GM21526 (cell line): Measurements from ENCODE around the gene TTR.

Experiments
- ATAC-seq: cut with Tn5 transposase; IDR thresholded peaks from one replicate; pipeline ENCODE4 v1.9.1; 2021; ENCODE audit warnings: moderate library complexity; ENCODE audit not compliant: unreplicated experiment, low FRiP score

TTR gene

GRCh38 chr18:31578126-31578525 lies 13.6 kb upstream of the TTR start:
- ATAC-seq = no peak

- ATAC-seq = no peak
Measured at GRCh38 chr18:31579375-31579774, 12.3 kb upstream of the TTR start.

- no peak for ATAC-seq
Measured at GRCh38 chr18:31581498-31582197, 10.0 kb upstream of the TTR start.

GRCh38 chr18:31583185-31583854 lies 8.4 kb upstream of the TTR start:
- no peak for ATAC-seq

- no peak for ATAC-seq
Measured at GRCh38 chr18:31585991-31586390, 5.7 kb upstream of the TTR start.

GRCh38 chr18:31586616-31587015 lies 5.1 kb upstream of the TTR start:
- ATAC-seq = no peak

- no peak for ATAC-seq
Measured at GRCh38 chr18:31587529-31587928, 4.1 kb upstream of the TTR start.

- no peak for ATAC-seq
Measured at GRCh38 chr18:31590570-31590969, 1.1 kb upstream of the TTR start.

- ATAC-seq = no peak
Measured at GRCh38 chr18:31591113-31591512, 564 bp upstream of the TTR start.

GRCh38 chr18:31592506-31593157 lies 955 bp downstream of the TTR start:
- ATAC-seq = no peak

- no peak for ATAC-seq
Measured at GRCh38 chr18:31595121-31595771, 3.6 kb downstream of the TTR start.

- ATAC-seq = no peak
Measured at GRCh38 chr18:31596081-31596872, 4.6 kb downstream of the TTR start.

GRCh38 chr18:31598021-31598805 lies 6.5 kb downstream of the TTR start:
- ATAC-seq = no peak

- ATAC-seq = no peak
Measured at GRCh38 chr18:31603315-31603714, 11.6 kb downstream of the TTR start.

- no peak for ATAC-seq
Measured at GRCh38 chr18:31606265-31606664, 14.6 kb downstream of the TTR start.

- no peak for ATAC-seq
Measured at GRCh38 chr18:31607384-31607783, 15.7 kb downstream of the TTR start.

- ATAC-seq = no peak
Measured at GRCh38 chr18:31609886-31610285, 18.2 kb downstream of the TTR start.

- no peak for ATAC-seq
Measured at GRCh38 chr18:31610286-31611205, 18.9 kb downstream of the TTR start.

GRCh38 chr18:31611511-31611910 lies 19.8 kb downstream of the TTR start:
- ATAC-seq = no peak
